Coronary artery (tissue), 2 donors: ENCODE data around the gene TBCEL.

ENCODE experiments used
- DNase-seq: peaks from one replicate; pipeline ENCODE4 v3.0.0-alpha.2; 2017; ENCODE audit warnings: low spot score
- H3K27ac ChIP-seq, 2 donors: fragments of 200-600 bp; sonication (generic); one replicate each; pipeline ENCODE4 v1.5.1; 2016 to 2019
- H3K4me3 ChIP-seq: fragments of 200-600 bp; sonication (generic); 2 replicates; pipeline ENCODE4 v1.5.1; 2016; ENCODE audit warnings: mild to moderate bottlenecking, moderate library complexity
- TF ChIP-seq, protein P1 (sequence below): fragments of 200-600 bp; sonication (generic); IDR thresholded peaks from one replicate; pipeline ENCODE4 v1.5.1; 2019; ENCODE audit warnings: antibody characterized with exemption

Gene TBCEL

DNA sequence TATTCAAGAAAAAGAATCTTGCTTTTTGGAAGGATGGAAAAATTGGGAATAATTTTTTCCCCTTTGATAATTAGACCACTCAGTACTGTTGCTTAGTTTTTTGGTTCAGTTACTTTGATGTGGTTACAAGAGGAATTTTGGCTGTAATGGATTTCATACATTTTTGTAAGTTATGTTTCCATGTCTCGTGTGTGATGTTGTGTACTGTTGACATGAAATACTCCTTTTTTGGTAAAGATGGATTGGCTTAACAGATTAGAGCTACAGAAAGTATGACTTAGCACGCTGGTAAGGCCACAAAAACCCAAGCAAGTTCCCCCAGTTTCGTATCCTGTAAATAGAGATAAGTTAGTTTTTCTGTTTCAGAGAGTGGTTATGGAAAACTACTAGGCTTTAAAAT, 11.9 kb downstream of the TBCEL start:
- no peak overlapping the region for H3K4me3 ChIP-seq
- TF ChIP-seq, protein P1, sequence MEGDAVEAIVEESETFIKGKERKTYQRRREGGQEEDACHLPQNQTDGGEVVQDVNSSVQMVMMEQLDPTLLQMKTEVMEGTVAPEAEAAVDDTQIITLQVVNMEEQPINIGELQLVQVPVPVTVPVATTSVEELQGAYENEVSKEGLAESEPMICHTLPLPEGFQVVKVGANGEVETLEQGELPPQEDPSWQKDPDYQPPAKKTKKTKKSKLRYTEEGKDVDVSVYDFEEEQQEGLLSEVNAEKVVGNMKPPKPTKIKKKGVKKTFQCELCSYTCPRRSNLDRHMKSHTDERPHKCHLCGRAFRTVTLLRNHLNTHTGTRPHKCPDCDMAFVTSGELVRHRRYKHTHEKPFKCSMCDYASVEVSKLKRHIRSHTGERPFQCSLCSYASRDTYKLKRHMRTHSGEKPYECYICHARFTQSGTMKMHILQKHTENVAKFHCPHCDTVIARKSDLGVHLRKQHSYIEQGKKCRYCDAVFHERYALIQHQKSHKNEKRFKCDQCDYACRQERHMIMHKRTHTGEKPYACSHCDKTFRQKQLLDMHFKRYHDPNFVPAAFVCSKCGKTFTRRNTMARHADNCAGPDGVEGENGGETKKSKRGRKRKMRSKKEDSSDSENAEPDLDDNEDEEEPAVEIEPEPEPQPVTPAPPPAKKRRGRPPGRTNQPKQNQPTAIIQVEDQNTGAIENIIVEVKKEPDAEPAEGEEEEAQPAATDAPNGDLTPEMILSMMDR, result no peak
- DNase-seq, result no peak

DNA sequence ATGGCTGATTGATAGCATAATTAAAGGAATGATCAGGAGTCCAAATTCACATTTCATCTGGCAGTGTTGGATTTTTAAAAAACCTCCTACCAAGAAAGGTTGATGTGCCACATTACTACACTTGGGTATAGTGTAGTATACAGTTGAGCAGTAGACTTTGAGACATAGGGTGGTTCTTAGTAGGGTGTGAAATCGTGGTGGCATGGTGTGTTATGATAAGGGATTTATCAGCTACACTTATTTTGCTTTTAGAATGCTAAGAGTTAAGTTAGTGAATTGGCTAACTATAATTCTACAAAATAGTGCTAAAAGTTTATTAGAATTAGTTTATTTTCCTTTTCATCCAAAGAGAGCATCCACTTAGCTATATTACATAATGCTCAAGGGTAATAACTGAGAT, 13.1 kb downstream of the TBCEL start:
- Histone ChIP-seq H3K27ac (no peak overlapping the region), H3K4me3 (no peak overlapping the region)
- DNase-seq, result no peak
- TF ChIP-seq, protein P1, result no peak

More for the DNA sequence above, 11.9 kb downstream of the TBCEL start:
- H3K27ac ChIP-seq, result no peak overlapping the region

DNA sequence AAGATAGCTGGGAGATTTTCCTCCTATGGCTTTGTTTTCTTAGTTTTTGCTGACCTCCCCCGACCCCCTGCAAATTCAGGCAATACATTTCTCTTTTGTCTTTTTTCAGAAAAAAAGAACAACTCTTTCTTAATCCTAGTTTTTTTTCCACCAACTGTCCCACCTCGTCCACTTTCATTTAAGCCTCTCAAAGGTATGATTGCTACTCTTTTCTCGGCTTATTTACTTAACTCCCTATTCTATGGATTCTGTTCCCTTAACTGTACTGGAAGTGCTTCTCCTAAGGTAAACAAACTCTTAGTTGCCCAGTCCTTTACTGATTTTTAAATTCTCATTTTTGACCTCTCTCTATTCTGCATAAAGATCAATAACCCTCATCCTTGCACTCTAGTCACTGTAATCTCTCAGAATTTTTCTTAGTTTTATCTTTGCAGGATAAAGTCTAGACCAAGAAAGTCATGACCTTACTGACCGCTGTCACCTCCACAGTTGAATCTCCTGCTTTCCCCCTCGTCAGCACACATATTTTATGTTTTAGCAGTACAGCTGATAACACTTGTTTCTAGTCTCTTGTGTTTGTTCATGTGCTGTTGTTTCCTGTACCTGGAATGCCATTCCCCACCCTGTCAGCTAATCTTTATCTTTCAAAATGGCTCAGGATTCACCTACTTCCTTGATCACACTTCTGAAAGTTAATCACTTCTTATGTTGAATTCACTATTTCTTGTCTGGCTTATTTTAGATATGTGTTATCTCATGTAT, 14.9 kb downstream of the TBCEL start:
- H3K4me3 ChIP-seq, result no peak overlapping the region
- DNase-seq, result no peak
- H3K27ac ChIP-seq, result no peak overlapping the region
- TF ChIP-seq, protein P1, result no peak

DNA sequence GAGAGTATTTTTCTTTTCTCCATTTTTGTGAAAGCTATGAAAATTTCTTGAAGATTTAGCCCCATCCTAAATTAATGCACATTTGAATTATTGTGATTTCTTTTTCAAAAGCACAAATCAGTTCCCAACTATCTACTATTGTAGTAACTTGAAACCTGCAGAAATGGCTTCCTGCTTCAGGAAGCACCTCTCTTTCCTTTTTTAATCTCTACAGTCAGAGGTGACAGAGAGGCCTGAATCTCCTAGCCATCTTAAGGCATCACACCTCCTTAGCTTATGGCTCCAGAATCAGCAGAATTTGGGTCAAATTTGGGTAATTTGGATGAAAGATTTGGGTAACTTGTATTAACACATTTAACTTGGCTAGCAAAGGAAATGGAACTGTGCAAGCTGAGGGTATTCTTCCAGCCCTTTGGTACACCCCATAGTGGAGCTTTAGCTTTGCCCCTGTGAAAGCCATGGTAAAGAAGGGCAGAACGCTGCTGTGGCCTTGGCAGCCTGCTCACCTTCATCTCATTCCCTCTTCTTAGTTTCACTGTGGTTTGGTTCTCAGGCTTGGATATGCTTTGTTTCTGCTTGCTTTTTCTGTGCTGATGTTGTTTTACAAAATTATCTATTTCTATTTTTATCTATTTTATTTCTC, 16.2 kb downstream of the TBCEL start:
- Histone ChIP-seq H3K4me3 (no peak overlapping the region), H3K27ac (no peak overlapping the region)
- TF ChIP-seq, protein P1, result no peak
- no peak for DNase-seq

DNA sequence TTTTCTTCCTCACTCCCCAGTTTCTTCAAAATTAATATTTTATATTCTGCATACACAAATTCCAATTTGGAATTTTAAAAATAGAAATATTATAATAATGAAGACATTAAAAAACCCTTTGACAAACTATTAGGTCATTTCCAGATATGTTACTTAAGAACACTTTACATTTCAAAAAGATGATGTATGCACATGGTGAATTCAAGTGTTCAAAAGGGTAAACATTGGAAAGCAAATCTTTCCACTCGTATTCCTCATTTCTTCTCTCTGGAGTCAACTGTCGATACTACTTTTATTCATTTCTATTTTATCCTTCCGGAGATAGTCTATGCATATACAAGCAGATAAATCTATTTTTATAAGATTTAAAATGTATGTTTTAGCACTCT, 16.7 kb downstream of the TBCEL start:
- DNase-seq, result no peak
- TF ChIP-seq, protein P1, result no peak
- no peak overlapping the region for H3K27ac ChIP-seq

DNA sequence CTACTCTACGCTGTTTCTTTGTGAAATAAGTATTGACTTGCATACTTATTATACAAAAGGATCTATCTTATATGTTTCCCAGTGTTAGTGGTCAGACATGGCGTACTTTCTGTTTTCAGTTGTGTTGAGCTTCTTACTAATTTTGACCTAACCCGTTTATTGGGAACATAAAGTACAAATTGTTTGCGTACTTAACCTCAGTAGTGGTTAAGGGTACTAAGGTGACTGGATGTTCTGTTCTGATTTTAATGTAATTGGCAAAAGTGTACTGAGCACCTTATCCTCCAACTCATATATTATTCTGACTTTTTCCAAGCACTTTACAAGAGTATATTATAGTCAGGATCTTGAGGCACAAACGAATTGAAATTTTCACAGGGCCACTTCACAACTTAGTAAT, 17.2 kb downstream of the TBCEL start:
- TF ChIP-seq, protein P1, result no peak
- Histone ChIP-seq H3K27ac (no peak overlapping the region), H3K4me3 (no peak overlapping the region)
- DNase-seq, result no peak

More for the DNA sequence above, 16.7 kb downstream of the TBCEL start:
- no peak overlapping the region for H3K4me3 ChIP-seq

DNA sequence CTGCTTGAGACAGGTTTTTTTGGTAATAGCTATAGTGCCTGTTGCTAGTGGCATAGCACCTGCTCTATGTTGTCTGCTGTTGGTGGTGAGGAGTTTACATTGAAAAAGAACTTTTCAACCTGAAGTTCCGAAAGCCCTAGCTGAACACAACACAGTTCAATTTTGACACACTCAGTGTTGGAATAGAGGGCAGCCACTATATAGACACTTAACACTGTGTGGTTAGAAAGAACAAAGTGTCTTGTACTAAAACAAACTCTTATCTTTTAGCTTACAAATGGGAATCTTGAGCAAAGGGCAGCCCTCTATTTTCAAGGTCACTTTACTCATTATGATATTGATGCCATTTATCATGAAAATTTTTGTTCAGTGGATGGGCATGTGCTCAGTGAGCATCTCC, 18.4 kb downstream of the TBCEL start:
- TF ChIP-seq, protein P1, result no peak
- Histone ChIP-seq H3K4me3 (no peak overlapping the region), H3K27ac (no peak overlapping the region)
- DNase-seq, result no peak
